ENCODE results near the gene EVI2B. TPM values are rescaled to one million over a fixed set of nuclear protein-coding genes. Genes with fewer than 3 reads are reported as not detected.

EVI2B gene, protein sequence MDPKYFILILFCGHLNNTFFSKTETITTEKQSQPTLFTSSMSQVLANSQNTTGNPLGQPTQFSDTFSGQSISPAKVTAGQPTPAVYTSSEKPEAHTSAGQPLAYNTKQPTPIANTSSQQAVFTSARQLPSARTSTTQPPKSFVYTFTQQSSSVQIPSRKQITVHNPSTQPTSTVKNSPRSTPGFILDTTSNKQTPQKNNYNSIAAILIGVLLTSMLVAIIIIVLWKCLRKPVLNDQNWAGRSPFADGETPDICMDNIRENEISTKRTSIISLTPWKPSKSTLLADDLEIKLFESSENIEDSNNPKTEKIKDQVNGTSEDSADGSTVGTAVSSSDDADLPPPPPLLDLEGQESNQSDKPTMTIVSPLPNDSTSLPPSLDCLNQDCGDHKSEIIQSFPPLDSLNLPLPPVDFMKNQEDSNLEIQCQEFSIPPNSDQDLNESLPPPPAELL
- total RNA-seq: 10 to 100 TPM in 1 of 10 donors, 1 to 10 TPM in 8, under 1 TPM in 1; 0.77 to 14.2 (median 1.5) TPM
- 1 to 10 TPM; 1.8 to 2.2 TPM for polyA plus RNA-seq
- long read RNA-seq, donor 1: 0 reads
- long read RNA-seq, donor 2, partial matches to known transcripts: 0 of 2 reads
- long read RNA-seq, donor 2, other reads (novel, unspliced or antisense): 0 of 2 reads
- long read RNA-seq, donor 3: 0 reads

DNA sequence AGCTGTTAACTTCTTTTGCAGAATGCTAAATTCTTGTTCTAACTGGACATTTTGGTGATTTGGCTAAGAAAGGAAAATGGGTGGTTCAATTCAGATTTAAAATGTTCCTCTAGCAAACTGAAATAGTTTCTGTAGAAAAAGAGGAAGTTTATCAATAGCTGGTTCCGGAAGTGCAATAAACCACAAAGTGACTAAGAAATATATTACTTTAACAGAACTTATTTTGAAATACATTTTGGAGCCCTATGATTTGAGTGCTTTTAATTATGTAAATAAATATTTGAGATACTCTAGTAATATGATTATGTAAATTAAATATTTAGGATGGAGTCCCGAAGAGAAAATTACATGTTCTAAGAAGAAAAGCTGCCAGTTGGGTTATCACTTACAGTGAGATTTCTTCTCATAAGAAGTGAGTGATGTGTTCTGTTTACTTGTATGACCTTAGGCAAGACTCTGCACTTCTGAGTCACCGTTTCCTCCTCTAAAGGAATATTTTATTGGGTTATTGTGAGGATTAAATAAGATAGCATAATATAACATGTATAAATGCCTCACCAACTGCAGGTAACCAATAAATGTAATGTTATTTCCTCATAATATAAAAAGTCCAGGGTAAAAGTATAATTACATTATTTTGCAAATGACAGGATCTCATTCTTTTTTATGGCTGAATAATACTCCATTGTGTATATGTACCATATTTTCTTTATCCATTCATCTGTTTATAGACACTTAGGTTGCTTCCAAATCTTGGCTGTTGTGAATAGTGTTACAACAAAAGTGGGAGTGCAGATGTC is at the start of gene EVI2B:
TSS of gene EVI2B (minus strand) at position 73 of the 800 bp plus-strand sequence. CDS start 8,445 bp downstream, outside the sequence.
- Histone ChIP-seq H3K36me3 (peaks cover 0 to 5% (median 0%) of the 10 kb centered on the region in 9 donors), H3K27me3 (no peaks in the 10 kb centered on the region), H3K4me3 (peak within 1 kb of the TSS in 6 of 10 donors; percentile 10 to 57 (median 24)), H3K9me3 (no peaks in the 10 kb centered on the region), H3K4me1 (peaks cover 0 to 44% (median 7%) of the 10 kb centered on the region in 9 donors), H3K27ac (peak within 1 kb of the TSS in 3 of 10 donors; percentile 17 to 89 (median 39))
- DNase-seq (no peak), ATAC-seq (no peak)
- 78 to 88% methylated on average over 3 of the region's 3 CpGs for WGBS, 2 donors
- no peak for TF ChIP-seq CTCF (IDR thresholded peaks at IDR 0.05)
- intact Hi-C loops (cut with DNase I): no loop called here

- no peak overlapping the region for H3K4me3 ChIP-seq
- 81 to 88% methylated on average over 3 of the region's 3 CpGs for WGBS, 2 donors
- no peak for ATAC-seq
- DNase-seq: no peak
- no peak overlapping the region for H3K27ac ChIP-seq
- H3K27me3 ChIP-seq: no peaks in the 10 kb centered on the region
- no peak for TF ChIP-seq CTCF (IDR thresholded peaks at IDR 0.05)
- intact Hi-C loops (cut with DNase I): no loop called here
- no peaks in the 10 kb centered on the region for H3K9me3 ChIP-seq
- no peaks in the 10 kb centered on the region for H3K4me1 ChIP-seq
- peaks cover 0 to 100% (median 27%) of the 10 kb centered on the region in 9 donors for H3K36me3 ChIP-seq
Measured at GRCh38 chr17:31357839-31358394, 44.1 kb upstream of the EVI2B start.

GRCh38 chr17:31357091-31357490 is 43.2 kb upstream of the EVI2B start:
- DNase-seq (no peak), ATAC-seq (no peak)
- no peaks in the 10 kb centered on the region for H3K27me3 ChIP-seq
- H3K36me3 ChIP-seq: peaks cover 0 to 100% (median 32%) of the 10 kb centered on the region in 9 donors
- no peaks in the 10 kb centered on the region for H3K4me1 ChIP-seq
- no peak overlapping the region for H3K4me3 ChIP-seq
- intact Hi-C loops (cut with DNase I): no loop called here
- 86 to 88% methylated on average over 2 of the region's 2 CpGs for WGBS, 2 donors
- TF ChIP-seq CTCF (IDR thresholded peaks at IDR 0.05): no peak
- no peaks in the 10 kb centered on the region for H3K9me3 ChIP-seq
- H3K27ac ChIP-seq: no peak overlapping the region

GRCh38 chr17:31355935-31356334 is 42.1 kb upstream of the EVI2B start:
- intact Hi-C loops (cut with DNase I): no loop called here
- Histone ChIP-seq H3K36me3 (peaks cover 0 to 100% (median 28%) of the 10 kb centered on the region in 9 donors), H3K27ac (no peak overlapping the region), H3K9me3 (no peaks in the 10 kb centered on the region), H3K4me3 (no peak overlapping the region), H3K4me1 (no peaks in the 10 kb centered on the region), H3K27me3 (no peaks in the 10 kb centered on the region)
- DNase-seq (no peak), ATAC-seq (no peak)
- 89 to 98% methylated on average over 1 of the region's 1 CpG for WGBS, 2 donors
- TF ChIP-seq CTCF (IDR thresholded peaks at IDR 0.05): no peak

All from heart right ventricle (tissue), 16 donors.